Hippocampal formation (tissue), 2 donors: ENCODE results near the gene PTPN22.

Source experiments
- DNase-seq, 2 donors: peaks; one replicate each; lab custom pipeline; 2025; lab: John Stamatoyannopoulos, UW

PTPN22 gene

GRCh38 chr1:113802367-113803007 lies 69.0 kb downstream of the PTPN22 start:
- no peak for DNase-seq

- no peak for DNase-seq
Measured at GRCh38 chr1:113800487-113800886, 71.0 kb downstream of the PTPN22 start.

GRCh38 chr1:113797472-113797871 lies 74.0 kb downstream of the PTPN22 start:
- no peak for DNase-seq

GRCh38 chr1:113793878-113794834 lies 77.4 kb downstream of the PTPN22 start:
- DNase-seq = no peak

GRCh38 chr1:113792986-113793385 lies 78.5 kb downstream of the PTPN22 start:
- no peak for DNase-seq

GRCh38 chr1:113792471-113792870 lies 79.0 kb downstream of the PTPN22 start:
- DNase-seq = no peak

GRCh38 chr1:113788802-113789201 lies 82.7 kb downstream of the PTPN22 start:
- no peak for DNase-seq

GRCh38 chr1:113787663-113788062 lies 83.8 kb downstream of the PTPN22 start:
- DNase-seq = no peak

- no peak for DNase-seq
Measured at GRCh38 chr1:113786069-113786468, 85.4 kb downstream of the PTPN22 start.

GRCh38 chr1:113784104-113784779 lies 87.3 kb downstream of the PTPN22 start:
- DNase-seq = no peak

GRCh38 chr1:113783254-113784103 lies 88.0 kb downstream of the PTPN22 start:
- DNase-seq = peak in 1 of 2 donors; percentile 11

- no peak for DNase-seq
Measured at GRCh38 chr1:113782406-113782805, 89.1 kb downstream of the PTPN22 start.

- no peak for DNase-seq
Measured at GRCh38 chr1:113780374-113781146, 91.0 kb downstream of the PTPN22 start.

GRCh38 chr1:113779542-113779941 lies 92.0 kb downstream of the PTPN22 start:
- no peak for DNase-seq

GRCh38 chr1:113777561-113777960 lies 94.0 kb downstream of the PTPN22 start:
- no peak for DNase-seq

- DNase-seq = no peak
Measured at GRCh38 chr1:113770031-113770430, 101.5 kb downstream of the PTPN22 start.

GRCh38 chr1:113769601-113769970 lies 101.9 kb downstream of the PTPN22 start:
- DNase-seq = no peak

- no peak for DNase-seq
Measured at GRCh38 chr1:113768916-113769600, 102.5 kb downstream of the PTPN22 start.

- no peak for DNase-seq
Measured at GRCh38 chr1:113765306-113766230, 105.9 kb downstream of the PTPN22 start.
